ENCODE measurements around the gene XXYLT1.
"Not testable (repeated sequence)": the region's sequence is repeated elsewhere in the genome, so short reads cannot be mapped to it uniquely, and the experiment has no call there.

Gene XXYLT1

GRCh38 chr3:195124378-195124992 lies 146.5 kb downstream of the XXYLT1 start:
- DNase-seq = no peak

GRCh38 chr3:195123281-195123691 lies 147.7 kb downstream of the XXYLT1 start:
- no peak for DNase-seq

- no peak for DNase-seq
Measured at GRCh38 chr3:195122261-195122660, 148.7 kb downstream of the XXYLT1 start.

GRCh38 chr3:195120267-195120601 lies 150.7 kb downstream of the XXYLT1 start:
- no peak for DNase-seq

GRCh38 chr3:195119461-195120266 lies 151.3 kb downstream of the XXYLT1 start:
- no peak for DNase-seq

GRCh38 chr3:195118671-195119070 lies 152.3 kb downstream of the XXYLT1 start:
- DNase-seq = no peak

- no peak for DNase-seq
Measured at GRCh38 chr3:195117978-195118581, 152.9 kb downstream of the XXYLT1 start.

GRCh38 chr3:195116407-195117185 lies 154.4 kb downstream of the XXYLT1 start:
- no peak for DNase-seq

GRCh38 chr3:195115600-195116406 lies 155.2 kb downstream of the XXYLT1 start:
- no peak for DNase-seq

GRCh38 chr3:195114786-195115599 lies 156.0 kb downstream of the XXYLT1 start:
- no peak for DNase-seq

- DNase-seq = no peak
Measured at GRCh38 chr3:195113536-195114425, 157.2 kb downstream of the XXYLT1 start.

GRCh38 chr3:195113048-195113447 lies 157.9 kb downstream of the XXYLT1 start:
- no peak for DNase-seq

GRCh38 chr3:195112361-195112791 lies 158.6 kb downstream of the XXYLT1 start:
- DNase-seq = no peak

- no peak for DNase-seq
Measured at GRCh38 chr3:195111766-195112165, 159.2 kb downstream of the XXYLT1 start.

- no peak for DNase-seq
Measured at GRCh38 chr3:195111319-195111705, 159.6 kb downstream of the XXYLT1 start.

- no peak for DNase-seq
Measured at GRCh38 chr3:195110647-195111318, 160.2 kb downstream of the XXYLT1 start.

- DNase-seq = no peak
Measured at GRCh38 chr3:195109098-195109657, 161.8 kb downstream of the XXYLT1 start.

- DNase-seq = no peak
Measured at GRCh38 chr3:195107593-195107992, 163.4 kb downstream of the XXYLT1 start.

- DNase-seq = not testable (repeated sequence)
Measured at GRCh38 chr3:195107031-195107430, 163.9 kb downstream of the XXYLT1 start.

Data from activated CD4-positive, alpha-beta T cell treated with anti-CD3 and anti-CD28 coated beads, Interleukin-2, Interleukin-6, amounts not matched to agents 100 ng/mL and 50 ng/mL, durations not matched to agents 16 hours and 8 hours (primary cell).